CD14-positive monocyte (primary cell): ENCODE data around the gene CDH4. TPM values are rescaled to one million over a fixed set of nuclear protein-coding genes. Genes with fewer than 3 reads are reported as not detected.

ENCODE experiments used
- DNase-seq, 3 donors: peaks; one replicate each; pipeline ENCODE4 v3.0.0-alpha.2; 2011 to 2022
- H2AFZ ChIP-seq: 2 replicates; pipeline ENCODE4 v1.6.0; 2012; ENCODE audit warnings: mild to moderate bottlenecking, low read depth, low read length, inconsistent platforms; ENCODE audit not compliant: insufficient read depth, poor library complexity, severe bottlenecking
- H3K27ac ChIP-seq, 2 donors: 1 replicate in 1 of 2; 2 replicates in 1 of 2; pipeline ENCODE4 v1.5.1; 2012 to 2013; ENCODE audit warnings: low read length in 2 of 2, control low read depth in 1 of 2, inconsistent platforms in 1 of 2, low read depth in 1 of 2, mild to moderate bottlenecking in 1 of 2
- H3K27me3 ChIP-seq, 2 donors: one replicate each; pipeline versions ENCODE4 v1.6.0 to v1.6.1; 2011 to 2013; ENCODE audit warnings: low read length in 2 of 2; ENCODE audit not compliant: control insufficient read depth in 2 of 2, insufficient read depth in 2 of 2
- H3K36me3 ChIP-seq, 2 donors: replicated peaks in 1 of 2; 1 replicate in 1 of 2; 2 replicates in 1 of 2; pipeline versions ENCODE4 v1.5.1 to v1.6.1; 2012 to 2013; ENCODE audit warnings: low read length in 2 of 2, control low read depth in 1 of 2, inconsistent platforms in 1 of 2, mild to moderate bottlenecking in 1 of 2; ENCODE audit not compliant: insufficient read depth in 2 of 2, control insufficient read depth in 1 of 2
- H3K4me1 ChIP-seq, 2 donors: 1 replicate in 1 of 2; 2 replicates in 1 of 2; pipeline versions ENCODE4 v1.5.1 to v1.6.1; 2012 to 2013; ENCODE audit warnings: low read length in 2 of 2, control low read depth in 1 of 2, inconsistent platforms in 1 of 2, mild to moderate bottlenecking in 1 of 2, moderate library complexity in 1 of 2; ENCODE audit not compliant: insufficient read depth in 2 of 2, control insufficient read depth in 1 of 2
- H3K4me2 ChIP-seq: replicated peaks from 2 replicates; pipeline ENCODE3; 2012; ENCODE audit warnings: low read length, moderate library complexity, mild to moderate bottlenecking; ENCODE audit not compliant: poor library complexity, severe bottlenecking; ENCODE audit errors: extremely low read depth
- H3K4me3 ChIP-seq, 3 experiments: fragments of 200-600 bp in 1 of 3; sonication (generic) in 1 of 3; replicated peaks in 1 of 3; 1 replicate in 2 of 3; 2 replicates in 1 of 3; pipeline ENCODE4 v1.5.1; 2011 to 2013; ENCODE audit warnings: low read length in 3 of 3, mild to moderate bottlenecking in 3 of 3, control low read depth in 2 of 3, low read depth in 2 of 3, inconsistent platforms in 1 of 3, moderate library complexity in 1 of 3
- H3K79me2 ChIP-seq: 2 replicates; pipeline ENCODE4 v1.6.0; 2012; ENCODE audit warnings: mild to moderate bottlenecking, control low read depth, inconsistent platforms, low read length, moderate library complexity; ENCODE audit not compliant: insufficient read depth
- H3K9ac ChIP-seq: 2 replicates; pipeline ENCODE4 v1.6.0; 2017; ENCODE audit warnings: low read length, mild to moderate bottlenecking; ENCODE audit not compliant: insufficient read depth, poor library complexity, severe bottlenecking
- H3K9me3 ChIP-seq, 2 donors: replicated peaks in 1 of 2; 1 replicate in 1 of 2; 2 replicates in 1 of 2; pipeline versions ENCODE4 v1.5.1 to v1.6.1; 2012 to 2013; ENCODE audit warnings: low read length in 2 of 2, control low read depth in 1 of 2; ENCODE audit not compliant: control insufficient read depth in 1 of 2, insufficient read depth in 1 of 2
- H4K20me1 ChIP-seq: 2 replicates; pipeline ENCODE4 v1.6.0; 2012; ENCODE audit warnings: mild to moderate bottlenecking, low read length, control low read depth, moderate library complexity; ENCODE audit not compliant: insufficient read depth
- H3K27ac Mint-ChIP-seq, 7 donors: one replicate each; pipeline ENCODE4 v1.8.0; 2020; ENCODE audit warnings: mild to moderate bottlenecking in 7 of 7, mixed read lengths in 7 of 7, moderate library complexity in 6 of 7, inconsistent platforms in 2 of 7
- H3K27me3 Mint-ChIP-seq, 3 donors: one replicate each; pipeline ENCODE4 v1.8.0; 2021 to 2022; ENCODE audit warnings: low read depth in 3 of 3, mild to moderate bottlenecking in 3 of 3, mixed read lengths in 3 of 3, moderate library complexity in 3 of 3, inconsistent platforms in 1 of 3
- H3K36me3 Mint-ChIP-seq, 2 donors: one replicate each; pipeline ENCODE4 v1.8.0; 2020; ENCODE audit warnings: mixed read lengths in 2 of 2, inconsistent platforms in 1 of 2, mild to moderate bottlenecking in 1 of 2
- H3K4me1 Mint-ChIP-seq: one replicate; pipeline ENCODE4 v1.8.0; 2020; ENCODE audit warnings: mild to moderate bottlenecking, mixed read lengths
- H3K4me3 Mint-ChIP-seq, 2 donors: one replicate each; pipeline ENCODE4 v1.8.0; 2020; ENCODE audit warnings: mild to moderate bottlenecking in 2 of 2, mixed read lengths in 2 of 2, moderate library complexity in 1 of 2
- H3K9me3 Mint-ChIP-seq, 7 donors: one replicate each; pipeline ENCODE4 v1.8.0; 2020 to 2022; ENCODE audit warnings: mixed read lengths in 7 of 7, mild to moderate bottlenecking in 6 of 7, moderate library complexity in 6 of 7, inconsistent platforms in 2 of 7
- WGBS: methylation state at CpG from one replicate; pipeline ENCODE4 v1.1.5; 2013; ENCODE audit warnings: missing lambda C conversion rate; ENCODE audit not compliant: insufficient coverage; 5-methylcytosine and 5-hydroxymethylcytosine counted together
- intact Hi-C, 2 donors: fragments of 100-400 bp; cut with micrococcal nuclease; formaldehyde crosslinking; loops; one replicate each; pipeline versions ENCODE4 v1.15.0 to v1.15.1; 2023
- polyA plus RNA-seq, 3 donors: library from polyadenylated mRNA; depleted of rRNA in 1 of 3; unstranded in 2 of 3; stranded (reverse) in 1 of 3; fragments of 300-500 nt in 2 of 3; fragments of >200 nt in 1 of 3; fragmentation: Illumina TruSeq in 2 of 3; gene quantifications; 1 replicate in 2 of 3; 2 replicates in 1 of 3; pipeline ENCODE4 v1.2.3, GENCODE V29; 2012 to 2021
- TF ChIP-seq, protein P1 (sequence below): fragments of 200-600 bp; IDR thresholded peaks from one replicate; pipeline ENCODE4 v1.8.0; 2022; ENCODE audit warnings: antibody characterized with exemption, mild to moderate bottlenecking

Gene CDH4
- polyA plus RNA-seq, 3 donors, result not detected

DNA sequence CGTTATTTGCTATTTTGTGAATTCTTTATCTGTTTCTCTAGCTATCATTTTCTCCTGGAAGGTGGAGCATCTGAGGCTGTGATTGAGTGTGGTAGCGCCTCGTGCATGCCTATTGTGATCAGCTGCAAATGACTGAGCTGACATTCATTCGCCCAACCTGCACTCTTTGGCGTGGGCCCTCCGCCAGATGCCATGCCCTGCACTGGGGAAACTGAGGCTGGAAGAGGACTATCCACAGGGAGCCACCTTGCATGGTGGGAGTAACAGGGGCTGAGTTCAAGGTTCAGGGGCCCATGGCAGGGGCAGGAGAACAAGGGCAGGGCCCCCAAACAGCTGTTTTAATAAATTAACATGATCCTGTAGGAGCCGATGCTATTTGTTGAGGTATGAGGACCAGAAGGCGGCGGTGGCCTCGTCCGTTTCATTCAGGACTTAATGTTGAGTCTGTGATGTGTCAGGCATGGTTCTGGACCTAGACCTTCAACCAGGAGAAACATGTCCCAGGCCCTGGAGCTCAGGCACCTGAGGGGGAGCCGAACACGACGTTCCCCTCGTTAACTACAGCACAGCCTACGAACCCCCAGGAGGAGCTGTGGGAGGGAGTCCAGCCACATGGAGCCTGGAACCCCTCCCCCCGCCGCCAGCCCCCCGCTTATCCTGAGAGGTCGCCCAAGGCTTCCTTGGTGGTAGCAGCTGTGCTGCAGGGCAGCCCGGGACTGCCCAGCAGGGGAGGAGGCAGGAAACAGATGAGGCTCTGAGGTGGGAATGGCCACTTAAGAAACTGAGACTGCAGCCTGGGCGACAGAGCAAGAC, 242.9 kb downstream of the CDH4 start:
- intact Hi-C loops, result no loop called here
- TF ChIP-seq, protein P1, sequence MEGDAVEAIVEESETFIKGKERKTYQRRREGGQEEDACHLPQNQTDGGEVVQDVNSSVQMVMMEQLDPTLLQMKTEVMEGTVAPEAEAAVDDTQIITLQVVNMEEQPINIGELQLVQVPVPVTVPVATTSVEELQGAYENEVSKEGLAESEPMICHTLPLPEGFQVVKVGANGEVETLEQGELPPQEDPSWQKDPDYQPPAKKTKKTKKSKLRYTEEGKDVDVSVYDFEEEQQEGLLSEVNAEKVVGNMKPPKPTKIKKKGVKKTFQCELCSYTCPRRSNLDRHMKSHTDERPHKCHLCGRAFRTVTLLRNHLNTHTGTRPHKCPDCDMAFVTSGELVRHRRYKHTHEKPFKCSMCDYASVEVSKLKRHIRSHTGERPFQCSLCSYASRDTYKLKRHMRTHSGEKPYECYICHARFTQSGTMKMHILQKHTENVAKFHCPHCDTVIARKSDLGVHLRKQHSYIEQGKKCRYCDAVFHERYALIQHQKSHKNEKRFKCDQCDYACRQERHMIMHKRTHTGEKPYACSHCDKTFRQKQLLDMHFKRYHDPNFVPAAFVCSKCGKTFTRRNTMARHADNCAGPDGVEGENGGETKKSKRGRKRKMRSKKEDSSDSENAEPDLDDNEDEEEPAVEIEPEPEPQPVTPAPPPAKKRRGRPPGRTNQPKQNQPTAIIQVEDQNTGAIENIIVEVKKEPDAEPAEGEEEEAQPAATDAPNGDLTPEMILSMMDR, result no peak

DNA sequence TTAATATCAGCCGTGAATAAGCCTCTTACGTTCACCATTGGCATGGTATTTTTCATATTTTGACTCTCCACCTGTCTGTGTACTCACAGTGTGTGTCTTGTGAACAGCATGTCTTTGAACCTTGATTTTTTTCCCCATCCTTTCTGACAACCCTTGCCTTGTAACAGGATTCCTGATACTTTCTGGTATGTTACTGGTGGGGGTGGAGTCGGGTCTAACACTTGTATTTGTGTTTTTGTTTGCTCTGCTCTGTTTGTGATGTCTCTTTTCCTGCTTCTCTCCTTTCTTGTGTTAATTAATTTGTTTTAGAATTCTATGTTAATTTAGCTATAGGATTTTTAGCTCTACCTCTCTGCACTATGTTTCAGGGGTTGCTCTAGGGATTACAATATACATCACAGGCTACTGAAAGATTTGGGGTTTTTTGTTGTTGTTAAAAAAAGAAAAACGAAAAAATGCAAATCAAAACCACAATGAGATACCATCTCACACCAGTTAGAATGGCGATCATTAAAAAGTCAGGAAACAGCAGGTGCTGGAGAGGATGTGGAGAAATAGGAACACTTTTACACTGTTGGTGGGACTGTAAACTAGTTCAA, 245.1 kb downstream of the CDH4 start:
- Histone ChIP-seq H3K4me2 (no peak overlapping the region), H4K20me1 (no peaks in the 10 kb centered on the region), H3K79me2 (no peaks in the 10 kb centered on the region), H3K36me3 (no peaks in the 10 kb centered on the region), H2AFZ (no peak overlapping the region), H3K4me3 (no peak overlapping the region), H3K9me3 (peaks cover 10 to 71% of the 10 kb centered on the region in 2 donors), H3K9ac (no peak overlapping the region), H3K4me1 (no peaks in the 10 kb centered on the region), H3K27ac (no peak overlapping the region), H3K27me3 (no peaks in the 10 kb centered on the region)
- Mint-ChIP-seq H3K36me3 (no peaks in the 10 kb centered on the region), H3K27ac (no peak overlapping the region), H3K9me3 (peaks cover 0 to 65% (median 23%) of the 10 kb centered on the region in 7 donors), H3K27me3 (peaks cover 0 to 1% (median 0%) of the 10 kb centered on the region in 3 donors), H3K4me3 (no peak overlapping the region), H3K4me1 (no peaks in the 10 kb centered on the region)
- no CpG with 5 or more reads among the region's 5 CpGs for WGBS
- no peak for DNase-seq
- TF ChIP-seq, protein P1, result no peak
- intact Hi-C loops, result no loop called here

More for the DNA sequence above, 242.9 kb downstream of the CDH4 start:
- Histone ChIP-seq H4K20me1 (no peaks in the 10 kb centered on the region), H3K27ac (no peak overlapping the region), H3K27me3 (no peaks in the 10 kb centered on the region), H3K79me2 (no peaks in the 10 kb centered on the region), H2AFZ (no peak overlapping the region), H3K9ac (no peak overlapping the region), H3K9me3 (peaks cover 15 to 64% of the 10 kb centered on the region in 2 donors), H3K4me3 (no peak overlapping the region), H3K36me3 (no peaks in the 10 kb centered on the region), H3K4me2 (no peak overlapping the region), H3K4me1 (no peaks in the 10 kb centered on the region)
- Mint-ChIP-seq H3K27ac (no peak overlapping the region), H3K4me1 (no peaks in the 10 kb centered on the region), H3K4me3 (no peak overlapping the region), H3K9me3 (peaks cover 0 to 51% (median 17%) of the 10 kb centered on the region in 7 donors), H3K36me3 (no peaks in the 10 kb centered on the region), H3K27me3 (no peaks in the 10 kb centered on the region)
- DNase-seq, result no peak
- 88% methylated on average over 15 of the region's 22 CpGs for WGBS
